ENCODE results near the gene RNF208.

RNF208 gene

DNA sequence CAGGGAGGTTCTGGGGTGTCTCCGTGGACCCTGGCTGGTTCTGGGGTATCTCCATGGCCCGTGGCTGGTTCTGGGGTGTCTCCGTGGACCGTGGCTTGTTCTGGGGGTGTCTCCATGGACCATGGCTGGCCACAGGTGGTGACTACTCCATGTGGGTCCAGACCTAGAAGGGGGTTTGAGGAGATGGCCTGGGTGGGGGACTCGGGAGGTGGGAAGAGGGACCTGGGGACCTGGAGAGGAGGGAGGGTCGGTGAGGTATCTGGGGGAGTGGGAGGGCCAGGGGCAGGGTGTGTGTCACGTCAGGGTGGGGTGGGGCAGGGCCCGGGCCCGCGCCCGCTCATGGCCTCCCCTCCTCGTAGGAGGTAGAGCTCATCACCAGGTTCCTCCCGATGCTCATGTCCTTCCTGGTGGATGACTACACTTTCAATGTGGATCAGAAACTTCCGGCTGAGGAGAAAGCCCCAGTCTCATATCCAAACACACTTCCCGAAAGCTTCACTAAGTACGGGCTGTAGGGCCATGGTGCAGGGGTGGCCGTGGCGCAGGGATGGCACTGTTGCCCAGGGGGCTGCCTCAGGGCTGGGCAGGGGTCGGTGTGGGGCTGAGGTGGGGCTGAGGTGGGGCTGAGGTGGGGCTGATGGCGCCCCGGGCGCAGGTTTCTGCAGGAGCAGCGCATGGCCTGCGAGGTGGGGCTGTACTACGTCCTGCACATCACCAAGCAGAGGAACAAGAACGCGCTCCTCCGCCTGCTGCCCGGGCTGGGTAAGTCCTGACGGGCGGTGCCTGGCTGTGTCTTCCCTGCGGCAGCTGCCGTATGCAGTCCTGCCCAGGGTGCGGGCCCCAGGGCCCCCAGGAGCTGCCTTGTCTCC, 44.8 kb upstream of the RNF208 start:
- POLR2A ChIA-PET = interaction anchor here (0.6 to 10.1 kb wide), 5 partner anchors 10 to 25 kb away, joined by 3 to 103 read pairs (median 3); partner anchors contain the start of genes STPG3 and TUBB4B

GRCh38 chr9:137266162-137266527, 44.1 kb upstream of the RNF208 start:
- POLR2A ChIA-PET = interaction anchor here (2.1 to 10.1 kb wide), 2 partner anchors 10 to 24 kb away, joined by 9 to 103 read pairs; partner anchors contain the start of gene TUBB4B
- Histone ChIP-seq H3K9me3 (ENCODE audit: control insufficient read depth, insufficient read depth, low read depth, low read length) (no peaks in the 10 kb centered on the region), H3K36me3 (ENCODE audit: control insufficient read depth in 2 of 2, insufficient read depth in 1 of 2, low read length in 2 of 2) (peaks cover 0 to 58% of the 10 kb centered on the region in 2 experiments; a peak in 2 of 3 replicates), H3K4me1 (ENCODE audit: control insufficient read depth, insufficient read depth, low read length) (no peaks in the 10 kb centered on the region), H3K4me3 (ENCODE audit: low read depth, low read length) (no peak overlapping the region), H3K27ac (ENCODE audit: extremely low read depth, low read depth, low read length) (no peak overlapping the region)
- CTCF ChIA-PET = interaction anchor here (0.5 to 2.2 kb wide), 6 partner anchors 19 to 198 kb away, joined by 3 to 17 read pairs (median 5); a partner anchor contains a TSS
- TF ChIP-seq ZNF544 (tag by site-specific recombination; IDR thresholded peaks at IDR 0.05) (no peak), ZIC2 (tag by site-specific recombination; IDR thresholded peaks at IDR 0.05) (peak; percentile 83), ZNF530 (tag by site-specific recombination; IDR thresholded peaks at IDR 0.05; ENCODE audit: low read depth) (no peak)

More for the DNA sequence above, 44.8 kb upstream of the RNF208 start:
- no peaks in the 10 kb centered on the region for H3K4me1 ChIP-seq (ENCODE audit: control insufficient read depth, insufficient read depth, low read length)
- no peaks in the 10 kb centered on the region for H3K9me3 ChIP-seq (ENCODE audit: control insufficient read depth, insufficient read depth, low read depth, low read length)
- peaks cover 0 to 60% of the 10 kb centered on the region in 2 experiments; a peak in 2 of 3 replicates for H3K36me3 ChIP-seq (ENCODE audit: control insufficient read depth in 2 of 2, insufficient read depth in 1 of 2, low read length in 2 of 2)
- no peak overlapping the region for H3K4me3 ChIP-seq (ENCODE audit: low read depth, low read length)
- CTCF ChIA-PET = interaction anchor here (0.8 to 2.2 kb wide), 7 partner anchors 11 to 220 kb away, joined by 3 to 17 read pairs (median 5); a partner anchor contains a TSS
- H3K27ac ChIP-seq (ENCODE audit: extremely low read depth, low read depth, low read length) = no peak overlapping the region
- TF ChIP-seq ZNF274 (IDR thresholded peaks at IDR 0.05; ENCODE audit: low read length) = no peak
- TF ChIP-seq ZNF274 (tag by site-specific recombination; IDR thresholded peaks at IDR 0.05; ENCODE audit: borderline replicate concordance) = no peak
- peak; percentile 73 for TF ChIP-seq KLF1 (tag by site-specific recombination; IDR thresholded peaks at IDR 0.05)

DNA sequence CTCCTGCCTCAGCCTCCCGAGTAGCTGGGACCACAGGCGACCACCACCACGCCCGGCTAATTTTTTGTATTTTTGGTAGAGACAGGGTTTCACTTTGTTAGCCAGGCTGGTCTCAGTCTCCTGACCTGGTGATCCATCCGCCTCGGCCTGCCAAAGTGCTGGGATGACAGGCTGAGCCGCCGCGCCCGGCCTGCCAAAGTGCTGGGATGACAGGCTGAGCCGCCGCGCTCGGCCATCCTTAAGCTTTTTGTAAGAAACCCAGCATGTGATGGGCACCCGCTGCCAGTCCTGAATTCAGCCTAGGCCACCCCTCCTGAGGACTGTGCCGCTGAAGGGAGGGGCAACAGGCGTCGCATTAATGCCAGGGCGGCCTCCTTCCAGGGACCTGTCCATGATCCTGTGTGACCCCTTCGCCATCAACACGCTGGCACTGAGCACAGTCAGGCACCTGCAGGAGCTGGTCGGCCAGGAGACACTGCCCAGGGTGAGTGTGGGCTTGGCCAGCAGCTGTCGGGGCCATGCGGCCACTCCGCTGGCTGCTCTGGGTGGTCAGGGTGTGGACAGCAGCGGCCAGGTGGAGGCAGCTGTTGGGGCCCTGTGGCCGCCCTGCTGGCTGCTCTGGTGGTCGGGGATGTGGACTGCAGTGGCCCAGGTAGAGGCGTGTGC, 43.6 kb upstream of the RNF208 start:
- H3K4me3 ChIP-seq (ENCODE audit: low read depth, low read length) = no peak overlapping the region
- H3K27ac ChIP-seq (ENCODE audit: extremely low read depth, low read depth, low read length) = no peak overlapping the region
- H3K4me1 ChIP-seq (ENCODE audit: control insufficient read depth, insufficient read depth, low read length) = no peaks in the 10 kb centered on the region
- TF ChIP-seq ZNF175 (tag by site-specific recombination; IDR thresholded peaks at IDR 0.05) = 0 out of 2 replicates have a peak, but pooled peaks have one; percentile 8
- TF ChIP-seq ZSCAN30 (tag by site-specific recombination; IDR thresholded peaks at IDR 0.05) = no peak
- ChIA-PET CTCF (interaction anchor here (0.5 to 2.2 kb wide), 9 partner anchors 9 to 1785 kb away, joined by 3 to 17 read pairs (median 5); a partner anchor contains a TSS), POLR2A (interaction anchor here (0.5 to 10.1 kb wide), 2 partner anchors 24 to 136 kb away, joined by 4 to 103 read pairs; partner anchors contain the start of gene TUBB4B)
- peaks cover 0 to 53% of the 10 kb centered on the region in 2 experiments; a peak in 2 of 3 replicates for H3K36me3 ChIP-seq (ENCODE audit: control insufficient read depth in 2 of 2, insufficient read depth in 1 of 2, low read length in 2 of 2)
- no peaks in the 10 kb centered on the region for H3K9me3 ChIP-seq (ENCODE audit: control insufficient read depth, insufficient read depth, low read depth, low read length)

GRCh38 chr9:137264067-137264466, 42.0 kb upstream of the RNF208 start:
- H3K9me3 ChIP-seq (ENCODE audit: control insufficient read depth, insufficient read depth, low read depth, low read length) = no peaks in the 10 kb centered on the region
- H3K27ac ChIP-seq (ENCODE audit: extremely low read depth, low read depth, low read length) = no peak overlapping the region
- POLR2A ChIA-PET = interaction anchor here (0.6 to 10.1 kb wide), 5 partner anchors 16 to 298 kb away, joined by 3 to 103 read pairs (median 4); partner anchors contain the start of gene TUBB4B
- no peak overlapping the region for H3K4me3 ChIP-seq (ENCODE audit: low read depth, low read length)
- no peaks in the 10 kb centered on the region for H3K4me1 ChIP-seq (ENCODE audit: control insufficient read depth, insufficient read depth, low read length)
- H3K36me3 ChIP-seq (ENCODE audit: control insufficient read depth in 2 of 2, insufficient read depth in 1 of 2, low read length in 2 of 2) = peaks cover 2 to 49% of the 10 kb centered on the region in 2 experiments; a peak in 2 of 3 replicates
- CTCF ChIA-PET = interaction anchor here (0.6 to 6.1 kb wide), 5 partner anchors 8 to 29 kb away, joined by 3 to 37 read pairs (median 3); no protein-coding TSS in a partner anchor
- TF ChIP-seq ZFP37 (tag by site-specific recombination; IDR thresholded peaks at IDR 0.05) = no peak
- TF ChIP-seq ZNF416 (tag by site-specific recombination; IDR thresholded peaks at IDR 0.05) = no peak
- no peak for TF ChIP-seq GFI1B (tag by site-specific recombination; IDR thresholded peaks at IDR 0.05)
- no peak for TF ChIP-seq ZBTB21 (tag by site-specific recombination; IDR thresholded peaks at IDR 0.05)
- no peak for TF ChIP-seq ZNF155 (tag by site-specific recombination; IDR thresholded peaks at IDR 0.05)
- TF ChIP-seq ZNF704 (tag by site-specific recombination; IDR thresholded peaks at IDR 0.05) = no peak
- TF ChIP-seq, protein P1, sequence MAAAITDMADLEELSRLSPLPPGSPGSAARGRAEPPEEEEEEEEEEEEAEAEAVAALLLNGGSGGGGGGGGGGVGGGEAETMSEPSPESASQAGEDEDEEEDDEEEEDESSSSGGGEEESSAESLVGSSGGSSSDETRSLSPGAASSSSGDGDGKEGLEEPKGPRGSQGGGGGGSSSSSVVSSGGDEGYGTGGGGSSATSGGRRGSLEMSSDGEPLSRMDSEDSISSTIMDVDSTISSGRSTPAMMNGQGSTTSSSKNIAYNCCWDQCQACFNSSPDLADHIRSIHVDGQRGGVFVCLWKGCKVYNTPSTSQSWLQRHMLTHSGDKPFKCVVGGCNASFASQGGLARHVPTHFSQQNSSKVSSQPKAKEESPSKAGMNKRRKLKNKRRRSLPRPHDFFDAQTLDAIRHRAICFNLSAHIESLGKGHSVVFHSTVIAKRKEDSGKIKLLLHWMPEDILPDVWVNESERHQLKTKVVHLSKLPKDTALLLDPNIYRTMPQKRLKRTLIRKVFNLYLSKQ (tag by site-specific recombination; IDR thresholded peaks at IDR 0.05; ENCODE audit: borderline replicate concordance) = no peak
- no peak for TF ChIP-seq ZNF639 (tag by site-specific recombination; IDR thresholded peaks at IDR 0.05)
- TF ChIP-seq ZNF549 (tag by site-specific recombination; IDR thresholded peaks at IDR 0.05) = no peak
- no peak for TF ChIP-seq YY1 (tag by site-specific recombination; IDR thresholded peaks at IDR 0.05)
- TF ChIP-seq ZNF677 (tag by site-specific recombination; IDR thresholded peaks at IDR 0.05) = no peak
- TF ChIP-seq ZNF23 (tag by site-specific recombination; IDR thresholded peaks at IDR 0.05; ENCODE audit: borderline replicate concordance) = no peak
- no peak for TF ChIP-seq ZEB2 (tag by site-specific recombination; IDR thresholded peaks at IDR 0.05)

Data from HEK293 (cell line).